ENCODE data around the gene SNCG. TPM values are rescaled to one million over a fixed set of nuclear protein-coding genes. Genes with fewer than 3 reads are reported as not detected.
A peak's percentile ranks its signal among the peaks of the same experiment; 100 is the strongest.
"Not testable (repeated sequence)": the region's sequence is repeated elsewhere in the genome, so short reads cannot be mapped to it uniquely, and the experiment has no call there.

The SNCG gene
- total and polyA plus RNA-seq, 2 donors from 2014 or later, result 41.3 to 92.8 TPM

- peaks cover 0 to 25% (median 22%) of the 10 kb centered on the region in 3 donors for H3K4me1 ChIP-seq (ENCODE audit: control insufficient read depth in 2 of 3, insufficient read depth in 2 of 3, low read depth in 1 of 3, low read length in 3 of 3)
- no peak for FAIRE-seq
- no peak overlapping the region for H3K4me3 ChIP-seq (ENCODE audit: low read length in 3 of 3)
These were observed 14.4 kb downstream of the SNCG start for GRCh38 chr10:86972613-86973380.

GRCh38 chr10:86974484-86974883, 16.1 kb downstream of the SNCG start:
- DNase-seq (no peak), FAIRE-seq (no peak)
- Histone ChIP-seq H3K4me3 (ENCODE audit: low read length in 3 of 3) (no peak overlapping the region), H3K27me3 (ENCODE audit: control insufficient read depth, insufficient read depth, low read length) (no peaks in the 10 kb centered on the region), H3K9ac (ENCODE audit: low read length in 3 of 3) (no peak overlapping the region), H3K9me3 (ENCODE audit: control insufficient read depth in 2 of 3, insufficient read depth in 1 of 3, low read length in 3 of 3) (no peaks in the 10 kb centered on the region), H3K27ac (ENCODE audit: low read depth in 2 of 2, low read length in 2 of 2) (no peak overlapping the region), H3K4me1 (ENCODE audit: control insufficient read depth in 2 of 3, insufficient read depth in 2 of 3, low read depth in 1 of 3, low read length in 3 of 3) (peaks cover 0 to 20% (median 14%) of the 10 kb centered on the region in 3 donors), H3K36me3 (ENCODE audit: control insufficient read depth in 2 of 3, insufficient read depth in 3 of 3, low read length in 3 of 3) (no peaks in the 10 kb centered on the region)
- intact Hi-C loops (cut with DNase I), result no loop called here
- no peak for TF ChIP-seq CTCF (IDR thresholded peaks at IDR 0.05; ENCODE audit: borderline replicate concordance, extremely low read depth, insufficient read depth)

More at GRCh38 chr10:86972613-86973380, 14.4 kb downstream of the SNCG start:
- intact Hi-C loops (cut with DNase I), result no loop called here
- peak in 1 of 5 donors; percentile 59 for DNase-seq
- H3K9ac ChIP-seq (ENCODE audit: low read length in 3 of 3), result no peak overlapping the region
- no peaks in the 10 kb centered on the region for H3K27me3 ChIP-seq (ENCODE audit: control insufficient read depth, insufficient read depth, low read length)
- H3K9me3 ChIP-seq (ENCODE audit: control insufficient read depth in 2 of 3, insufficient read depth in 1 of 3, low read length in 3 of 3), result no peaks in the 10 kb centered on the region
- no peak for TF ChIP-seq CTCF (IDR thresholded peaks at IDR 0.05; ENCODE audit: borderline replicate concordance, extremely low read depth, insufficient read depth)
- no peaks in the 10 kb centered on the region for H3K36me3 ChIP-seq (ENCODE audit: control insufficient read depth in 2 of 3, insufficient read depth in 3 of 3, low read length in 3 of 3)
- H3K27ac ChIP-seq (ENCODE audit: low read depth in 2 of 2, low read length in 2 of 2), result peak overlapping the region in 1 of 2 donors; percentile 97

- no peak for FAIRE-seq
These were observed 18.1 kb downstream of the SNCG start for GRCh38 chr10:86976362-86977056.

GRCh38 chr10:86978457-86978856, 20.1 kb downstream of the SNCG start:
- FAIRE-seq; H3K9me3 ChIP-seq (ENCODE audit: control insufficient read depth in 2 of 3, insufficient read depth in 1 of 3, low read length in 3 of 3); DNase-seq; H3K27me3 ChIP-seq (ENCODE audit: control insufficient read depth, insufficient read depth, low read length); H3K9ac ChIP-seq (ENCODE audit: low read length in 3 of 3); intact Hi-C loops (cut with DNase I); H3K36me3 ChIP-seq (ENCODE audit: control insufficient read depth in 2 of 3, insufficient read depth in 3 of 3, low read length in 3 of 3); H3K4me3 ChIP-seq (ENCODE audit: low read length in 3 of 3): not testable (repeated sequence)
- peaks cover 0 to 25% (median 13%) of the 10 kb centered on the region in 3 donors for H3K4me1 ChIP-seq (ENCODE audit: control insufficient read depth in 2 of 3, insufficient read depth in 2 of 3, low read depth in 1 of 3, low read length in 3 of 3)
- H3K27ac ChIP-seq (ENCODE audit: low read depth in 2 of 2, low read length in 2 of 2), result peak overlapping the region in 1 of 2 donors; percentile 4

More at GRCh38 chr10:86976362-86977056, 18.1 kb downstream of the SNCG start:
- intact Hi-C loops (cut with DNase I), result no loop called here
- no peak overlapping the region for H3K4me3 ChIP-seq (ENCODE audit: low read length in 3 of 3)
- no peak overlapping the region for H3K9ac ChIP-seq (ENCODE audit: low read length in 3 of 3)
- no peak for TF ChIP-seq CTCF (IDR thresholded peaks at IDR 0.05; ENCODE audit: borderline replicate concordance, extremely low read depth, insufficient read depth)
- H3K36me3 ChIP-seq (ENCODE audit: control insufficient read depth in 2 of 3, insufficient read depth in 3 of 3, low read length in 3 of 3), result no peaks in the 10 kb centered on the region
- H3K27ac ChIP-seq (ENCODE audit: low read depth in 2 of 2, low read length in 2 of 2), result no peak overlapping the region
- DNase-seq, result no peak
- peaks cover 0 to 29% (median 14%) of the 10 kb centered on the region in 3 donors for H3K4me1 ChIP-seq (ENCODE audit: control insufficient read depth in 2 of 3, insufficient read depth in 2 of 3, low read depth in 1 of 3, low read length in 3 of 3)
- H3K27me3 ChIP-seq (ENCODE audit: control insufficient read depth, insufficient read depth, low read length), result no peaks in the 10 kb centered on the region
- no peaks in the 10 kb centered on the region for H3K9me3 ChIP-seq (ENCODE audit: control insufficient read depth in 2 of 3, insufficient read depth in 1 of 3, low read length in 3 of 3)
